Endodermal cell (in vitro differentiated cells): Measurements from ENCODE around the gene TMEM45B. TPM values are rescaled to one million over a fixed set of nuclear protein-coding genes. Genes with fewer than 3 reads are reported as not detected.

Source experiments
- DNase-seq: peaks from one replicate; pipeline ENCODE4 v3.0.0-alpha.2; 2017
- H3K27ac ChIP-seq: 2 replicates; pipeline ENCODE4 v1.5.1; 2013; ENCODE audit warnings: mild to moderate bottlenecking, low read depth, low read length, moderate library complexity
- H3K27me3 ChIP-seq: 2 replicates; pipeline ENCODE4 v1.6.1; 2013; ENCODE audit warnings: mild to moderate bottlenecking, low read length, moderate library complexity; ENCODE audit not compliant: insufficient read depth, control insufficient read depth, poor library complexity, severe bottlenecking
- H3K36me3 ChIP-seq: 2 replicates; pipeline ENCODE4 v1.7.0; 2013; ENCODE audit warnings: mild to moderate bottlenecking, low read length, moderate library complexity; ENCODE audit not compliant: control insufficient read depth, insufficient read depth
- H3K4me1 ChIP-seq: one replicate; pipeline ENCODE4 v1.7.0; 2013; ENCODE audit warnings: low read length; ENCODE audit not compliant: control insufficient read depth, insufficient read depth
- H3K4me3 ChIP-seq: 2 replicates; pipeline ENCODE4 v1.5.1; 2013; ENCODE audit warnings: mild to moderate bottlenecking, low read length, moderate library complexity
- H3K9ac ChIP-seq: 2 replicates; pipeline ENCODE4 v1.6.1; 2013; ENCODE audit warnings: mild to moderate bottlenecking, low read length, moderate library complexity; ENCODE audit not compliant: poor library complexity, severe bottlenecking; ENCODE audit errors: extremely low read depth
- H3K9me3 ChIP-seq: 2 replicates; pipeline ENCODE4 v1.6.1; 2013; ENCODE audit warnings: mild to moderate bottlenecking, low read length, moderate library complexity; ENCODE audit not compliant: control insufficient read depth
- H3K27ac Mint-ChIP-seq: 2 replicates; pipeline ENCODE4 v1.8.0; 2020; ENCODE audit warnings: mixed read lengths
- H3K27me3 Mint-ChIP-seq: 2 replicates; pipeline ENCODE4 v1.8.0; 2021; ENCODE audit warnings: mild to moderate bottlenecking, mixed read lengths; ENCODE audit not compliant: insufficient read depth
- H3K36me3 Mint-ChIP-seq: 2 replicates; pipeline ENCODE4 v1.8.0; 2020; ENCODE audit warnings: low read depth, mixed read lengths
- H3K4me1 Mint-ChIP-seq: 2 replicates; pipeline ENCODE4 v1.8.0; 2020; ENCODE audit warnings: mixed read lengths
- H3K4me3 Mint-ChIP-seq: 2 replicates; pipeline ENCODE4 v1.8.0; 2020; ENCODE audit warnings: mild to moderate bottlenecking, moderate library complexity, mixed read lengths
- H3K9me3 Mint-ChIP-seq: 2 replicates; pipeline ENCODE4 v1.8.0; 2020; ENCODE audit warnings: mild to moderate bottlenecking, mixed read lengths
- WGBS, 2 experiments: methylation state at CpG; one replicate each; pipeline versions ENCODE4 v1.1.5 to v1.1.7; 2013; ENCODE audit warnings: missing lambda C conversion rate in 2 of 2, mixed read lengths in 1 of 2; ENCODE audit not compliant: insufficient coverage in 1 of 2, insufficient read length in 1 of 2; 5-methylcytosine and 5-hydroxymethylcytosine counted together
- total RNA-seq, 2 donors: library from RNA; stranded (reverse); fragmentation: NEBNext Ultra II Directional in 1 of 2; extraction: Animal tissue kit (Norgen Biotek cat#: 25700) in 1 of 2; gene quantifications; 2 replicates in 1 of 2; 3 replicates in 1 of 2; pipeline ENCODE4 v1.2.1, GENCODE V29; 2021
- TF ChIP-seq, protein P1 (sequence below): fragments of 200-600 bp; sonication (generic); conservative IDR thresholded peaks from 2 replicates; pipeline ENCODE4 v1.5.0; 2021; ENCODE audit warnings: antibody characterized with exemption, mild to moderate bottlenecking

TMEM45B gene
- total RNA-seq, 2 donors from 2014 or later = not detected

DNA sequence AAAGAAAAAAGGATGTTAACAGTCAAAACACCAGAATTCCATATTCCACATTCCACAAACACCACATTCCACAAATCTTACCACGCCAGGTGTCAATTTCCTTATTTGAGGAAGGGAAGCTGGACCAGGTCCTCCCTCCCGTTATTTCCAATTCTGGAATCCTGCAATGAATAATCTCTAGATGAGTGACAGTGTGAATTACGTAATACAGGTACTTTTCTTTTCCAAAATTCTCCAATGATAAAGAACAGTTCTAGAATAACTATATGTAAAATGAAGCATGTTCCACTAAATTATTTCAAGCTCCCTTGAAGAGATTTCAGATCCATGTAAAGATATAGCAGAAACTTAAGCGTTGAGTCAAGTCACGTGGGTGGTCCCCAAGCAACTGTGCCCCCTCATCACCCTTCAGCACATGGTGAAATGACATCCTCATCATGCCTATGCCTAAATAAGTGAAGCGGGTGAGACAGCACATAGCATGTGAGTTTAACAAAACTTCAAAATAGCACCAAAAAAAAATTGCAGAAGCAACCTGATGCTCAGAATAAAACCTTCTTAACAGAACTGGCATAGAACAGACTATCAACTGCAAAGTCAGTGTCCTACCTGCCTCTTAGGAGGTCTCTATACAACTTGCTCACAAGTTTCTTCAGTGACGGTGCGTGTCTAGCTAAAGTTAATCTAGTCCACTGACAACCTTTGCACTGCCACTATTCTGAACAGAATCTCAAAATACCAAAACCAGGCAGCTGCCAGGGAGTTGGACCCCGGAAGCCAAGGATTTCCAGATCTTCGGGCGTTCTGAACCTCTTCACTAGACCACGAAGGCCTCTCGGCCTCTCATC, 78.9 kb downstream of the TMEM45B start:
- Mint-ChIP-seq H3K27ac (peak overlapping the region; percentile 84), H3K9me3 (no peaks in the 10 kb centered on the region), H3K27me3 (no peaks in the 10 kb centered on the region), H3K36me3 (peaks cover 37% of the 10 kb centered on the region), H3K4me1 (peaks cover 15% of the 10 kb centered on the region), H3K4me3 (peak overlapping the region; percentile 95)
- H3K4me3 ChIP-seq = peak overlapping the region; percentile 91
- H3K4me1 ChIP-seq = no peaks in the 10 kb centered on the region
- peaks cover 34% of the 10 kb centered on the region for H3K36me3 ChIP-seq
- DNase-seq = no peak
- WGBS, 2 experiments = 26 to 36% methylated on average over 7 to 13 of the region's 13 CpGs
- no peaks in the 10 kb centered on the region for H3K27me3 ChIP-seq
- H3K9ac ChIP-seq = peak overlapping the region; percentile 70
- TF ChIP-seq, protein P1, sequence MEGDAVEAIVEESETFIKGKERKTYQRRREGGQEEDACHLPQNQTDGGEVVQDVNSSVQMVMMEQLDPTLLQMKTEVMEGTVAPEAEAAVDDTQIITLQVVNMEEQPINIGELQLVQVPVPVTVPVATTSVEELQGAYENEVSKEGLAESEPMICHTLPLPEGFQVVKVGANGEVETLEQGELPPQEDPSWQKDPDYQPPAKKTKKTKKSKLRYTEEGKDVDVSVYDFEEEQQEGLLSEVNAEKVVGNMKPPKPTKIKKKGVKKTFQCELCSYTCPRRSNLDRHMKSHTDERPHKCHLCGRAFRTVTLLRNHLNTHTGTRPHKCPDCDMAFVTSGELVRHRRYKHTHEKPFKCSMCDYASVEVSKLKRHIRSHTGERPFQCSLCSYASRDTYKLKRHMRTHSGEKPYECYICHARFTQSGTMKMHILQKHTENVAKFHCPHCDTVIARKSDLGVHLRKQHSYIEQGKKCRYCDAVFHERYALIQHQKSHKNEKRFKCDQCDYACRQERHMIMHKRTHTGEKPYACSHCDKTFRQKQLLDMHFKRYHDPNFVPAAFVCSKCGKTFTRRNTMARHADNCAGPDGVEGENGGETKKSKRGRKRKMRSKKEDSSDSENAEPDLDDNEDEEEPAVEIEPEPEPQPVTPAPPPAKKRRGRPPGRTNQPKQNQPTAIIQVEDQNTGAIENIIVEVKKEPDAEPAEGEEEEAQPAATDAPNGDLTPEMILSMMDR = no peak
- H3K9me3 ChIP-seq = no peaks in the 10 kb centered on the region
- H3K27ac ChIP-seq = no peak overlapping the region

DNA sequence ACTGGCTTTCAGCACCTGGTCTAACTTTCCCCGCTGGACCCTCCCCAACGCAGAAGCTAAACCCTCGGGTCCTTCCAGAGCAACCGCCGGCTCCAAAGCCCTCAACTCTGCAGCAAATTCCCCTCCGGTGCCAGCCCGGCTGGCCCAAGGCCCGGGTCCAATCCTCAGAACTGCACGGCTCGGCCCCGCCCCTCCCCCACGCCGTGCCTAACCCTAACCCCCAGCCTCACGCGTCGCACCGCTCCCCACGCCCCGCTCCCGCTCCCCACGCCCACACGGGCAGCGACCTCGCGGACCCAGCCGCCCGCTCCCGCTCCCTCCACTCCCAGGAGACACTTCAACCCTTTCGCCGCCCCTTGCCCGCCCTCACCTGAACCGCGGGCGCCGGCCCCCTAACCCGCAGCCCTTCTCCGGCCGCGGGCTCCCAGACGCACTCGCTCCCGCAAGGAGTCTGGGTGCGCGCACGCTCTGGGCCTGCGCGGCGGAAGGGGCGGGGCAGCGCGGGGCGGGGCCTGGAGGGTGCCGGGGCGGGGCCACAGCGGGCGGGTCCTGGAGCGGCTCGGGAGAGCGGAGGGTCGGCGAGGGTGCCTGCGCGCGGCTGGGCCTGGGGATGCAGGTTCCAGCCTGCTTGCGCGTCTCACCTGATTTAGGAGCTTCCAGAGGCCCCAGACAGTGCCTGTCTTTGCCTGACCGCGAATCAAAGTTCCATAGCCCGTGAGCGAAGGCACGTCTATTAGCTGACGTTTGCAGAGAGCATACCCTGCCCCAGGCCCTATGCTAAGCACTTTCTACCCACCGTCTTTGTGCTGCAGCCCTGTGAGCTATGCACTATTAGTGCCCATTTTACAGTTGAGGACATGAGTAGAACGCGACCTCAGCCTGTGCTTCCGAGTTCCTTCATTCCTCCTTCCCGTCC, 79.7 kb downstream of the TMEM45B start, which contains the start of gene NFRKB:
NFRKB (minus strand) TSS at position 453 of the 916 bp plus-strand sequence. CDS start 2,729 bp downstream, outside the sequence.
- DNase-seq = peak; percentile 99
- H3K36me3 Mint-ChIP-seq = peaks cover 32% of the 10 kb centered on the region
- TF ChIP-seq, protein P1 = no peak

DNA sequence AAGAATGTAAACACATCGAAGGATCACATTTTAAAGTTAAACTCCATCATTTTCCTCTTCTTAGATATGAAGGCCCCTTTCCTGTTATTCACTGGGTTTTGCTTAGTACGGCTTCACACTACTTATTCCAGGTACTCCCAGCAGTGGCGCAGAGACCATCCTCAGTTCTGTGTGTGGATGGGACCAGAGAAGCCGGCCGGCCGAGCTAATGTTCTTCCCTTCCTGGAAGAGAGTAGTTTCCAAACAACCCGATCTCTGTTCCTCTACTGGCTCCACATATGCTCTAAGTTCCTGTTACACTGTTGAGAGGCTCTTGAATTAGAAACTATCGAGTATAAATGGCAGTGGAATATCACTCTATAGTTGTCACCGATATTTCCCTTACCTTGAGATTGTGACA, 80.4 kb downstream of the TMEM45B start:
- WGBS, 2 experiments = 91 to 92% methylated on average over 7 to 9 of the region's 9 CpGs
- H3K9me3 Mint-ChIP-seq = no peaks in the 10 kb centered on the region
- no peaks in the 10 kb centered on the region for H3K4me1 ChIP-seq
- no peaks in the 10 kb centered on the region for H3K27me3 ChIP-seq
- peaks cover 15% of the 10 kb centered on the region for H3K4me1 Mint-ChIP-seq
- TF ChIP-seq, protein P1 = no peak
- peaks cover 32% of the 10 kb centered on the region for H3K36me3 Mint-ChIP-seq
- H3K27ac Mint-ChIP-seq = peak overlapping the region; percentile 90
- H3K9me3 ChIP-seq = no peaks in the 10 kb centered on the region
- no peaks in the 10 kb centered on the region for H3K27me3 Mint-ChIP-seq
- H3K36me3 ChIP-seq = peaks cover 26% of the 10 kb centered on the region
- H3K9ac ChIP-seq = peak overlapping the region; percentile 58
- peak overlapping the region; percentile 81 for H3K4me3 ChIP-seq
- H3K4me3 Mint-ChIP-seq = peak overlapping the region; percentile 95
- DNase-seq = peak; percentile 51
- H3K27ac ChIP-seq = peak overlapping the region; percentile 63

More for the DNA sequence above, 79.7 kb downstream of the TMEM45B start, which contains the start of gene NFRKB:
- H3K27ac ChIP-seq = peak within 1 kb of the TSS; percentile 63
- H3K36me3 ChIP-seq = peaks cover 30% of the 10 kb centered on the region
- H3K27me3 ChIP-seq = no peaks in the 10 kb centered on the region
- Mint-ChIP-seq H3K27me3 (no peaks in the 10 kb centered on the region), H3K4me3 (peak within 1 kb of the TSS; percentile 95), H3K9me3 (no peaks in the 10 kb centered on the region), H3K27ac (peak within 1 kb of the TSS; percentile 90), H3K4me1 (peaks cover 15% of the 10 kb centered on the region)
- H3K4me3 ChIP-seq = peak within 1 kb of the TSS; percentile 91
- H3K4me1 ChIP-seq = no peaks in the 10 kb centered on the region
- peak within 1 kb of the TSS; percentile 70 for H3K9ac ChIP-seq
- 2 to 12% methylated on average over 23 to 77 of the region's 77 CpGs for WGBS, 2 experiments
- H3K9me3 ChIP-seq = no peaks in the 10 kb centered on the region
